Stimulated activated CD8-positive, alpha-beta memory T cell treated with anti-CD3 and anti-CD28 coated beads, Interleukin-15, amount 100 ng/mL, for 4 hours (primary cell): ENCODE data around the gene ADISSP.
"Not testable (repeated sequence)": the region's sequence is repeated elsewhere in the genome, so short reads cannot be mapped to it uniquely, and the experiment has no call there.

Experiments used
- DNase-seq, 2 donors: peaks; one replicate each; pipeline ENCODE4 v3.0.0-alpha.2; 2020; ENCODE audit warnings: low read depth in 2 of 2

Gene ADISSP

GRCh38 chr20:3797592-3798372 lies 30.2 kb upstream of the ADISSP start:
- no peak for DNase-seq

- DNase-seq = no peak
Observed at GRCh38 chr20:3797226-3797545, 29.6 kb upstream of the ADISSP start.

- no peak for DNase-seq
Observed at GRCh38 chr20:3796477-3797225, 29.1 kb upstream of the ADISSP start.

GRCh38 chr20:3795511-3796468 lies 28.2 kb upstream of the ADISSP start, which contains the start of gene CDC25B:
CDC25B (plus strand) TSS chr20:3796310; CDS start chr20:3796532, 222 bp downstream.
- DNase-seq = peak; percentile 72 to 81

GRCh38 chr20:3794701-3795420 lies 27.3 kb upstream of the ADISSP start:
- DNase-seq = no peak

- not testable (repeated sequence) for DNase-seq
Observed at GRCh38 chr20:3794168-3794567, 26.6 kb upstream of the ADISSP start.

- DNase-seq = not testable (repeated sequence)
Observed at GRCh38 chr20:3789201-3789600, 21.6 kb upstream of the ADISSP start.

- DNase-seq = no peak
Observed at GRCh38 chr20:3788685-3789155, 21.2 kb upstream of the ADISSP start.

GRCh38 chr20:3787324-3788014 lies 19.9 kb upstream of the ADISSP start:
- DNase-seq = no peak

GRCh38 chr20:3786665-3787323 lies 19.2 kb upstream of the ADISSP start, which contains the start of gene CENPB:
CENPB (minus strand) TSS chr20:3786740; CDS start chr20:3786483, 257 bp downstream.
- peak; percentile 66 to 81 for DNase-seq

GRCh38 chr20:3786126-3786484 lies 18.6 kb upstream of the ADISSP start:
- no peak for DNase-seq

GRCh38 chr20:3785240-3786125 lies 17.9 kb upstream of the ADISSP start:
- no peak for DNase-seq

GRCh38 chr20:3784863-3785239 lies 17.3 kb upstream of the ADISSP start:
- DNase-seq = no peak

- DNase-seq = no peak
Observed at GRCh38 chr20:3784216-3784853, 16.8 kb upstream of the ADISSP start.

GRCh38 chr20:3783511-3784195 lies 16.1 kb upstream of the ADISSP start:
- no peak for DNase-seq

GRCh38 chr20:3783068-3783489 lies 15.5 kb upstream of the ADISSP start:
- no peak for DNase-seq

- no peak for DNase-seq
Observed at GRCh38 chr20:3782597-3782996, 15.0 kb upstream of the ADISSP start.
